AG04449 (cell line): ENCODE results near the gene PSMG4.
"Not testable (repeated sequence)": the region's sequence is repeated elsewhere in the genome, so short reads cannot be mapped to it uniquely, and the experiment has no call there.

Experiments used
- CTCF ChIA-PET: fragments of 350-600 bp; formaldehyde crosslinking; extraction: SDS; loops from one replicate; lab custom pipeline; 2021; ENCODE audit warnings: antibody characterized with exemption; lab: Yijun Ruan, JAX
- POLR2A ChIA-PET: fragments of 400-600, 350-600 bp; formaldehyde crosslinking; extraction: SDS; loops from one replicate; lab custom pipeline; 2020; ENCODE audit warnings: antibody characterized with exemption, inconsistent platforms; lab: Yijun Ruan, JAX
- DNase-seq: peaks from one replicate; pipeline ENCODE4 v3.0.0-alpha.2; 2010; ENCODE audit warnings: low read depth, low spot score
- H3K4me3 ChIP-seq: 2 replicates; pipeline ENCODE4 v1.5.1; 2011; ENCODE audit warnings: low read depth, mild to moderate bottlenecking, control low read depth, low read length
- TF ChIP-seq, protein P1 (sequence below): IDR thresholded peaks from one replicate; pipeline ENCODE4 v1.5.1; 2011; ENCODE audit warnings: mild to moderate bottlenecking, moderate library complexity, low read length, control low read depth, inconsistent platforms; ENCODE audit not compliant: insufficient read depth; ENCODE audit errors: missing control alignments

Gene PSMG4

GRCh38 chr6:3237761-3238662 is 20.7 kb upstream of the PSMG4 start:
- DNase-seq = no peak
- TF ChIP-seq, protein P1, sequence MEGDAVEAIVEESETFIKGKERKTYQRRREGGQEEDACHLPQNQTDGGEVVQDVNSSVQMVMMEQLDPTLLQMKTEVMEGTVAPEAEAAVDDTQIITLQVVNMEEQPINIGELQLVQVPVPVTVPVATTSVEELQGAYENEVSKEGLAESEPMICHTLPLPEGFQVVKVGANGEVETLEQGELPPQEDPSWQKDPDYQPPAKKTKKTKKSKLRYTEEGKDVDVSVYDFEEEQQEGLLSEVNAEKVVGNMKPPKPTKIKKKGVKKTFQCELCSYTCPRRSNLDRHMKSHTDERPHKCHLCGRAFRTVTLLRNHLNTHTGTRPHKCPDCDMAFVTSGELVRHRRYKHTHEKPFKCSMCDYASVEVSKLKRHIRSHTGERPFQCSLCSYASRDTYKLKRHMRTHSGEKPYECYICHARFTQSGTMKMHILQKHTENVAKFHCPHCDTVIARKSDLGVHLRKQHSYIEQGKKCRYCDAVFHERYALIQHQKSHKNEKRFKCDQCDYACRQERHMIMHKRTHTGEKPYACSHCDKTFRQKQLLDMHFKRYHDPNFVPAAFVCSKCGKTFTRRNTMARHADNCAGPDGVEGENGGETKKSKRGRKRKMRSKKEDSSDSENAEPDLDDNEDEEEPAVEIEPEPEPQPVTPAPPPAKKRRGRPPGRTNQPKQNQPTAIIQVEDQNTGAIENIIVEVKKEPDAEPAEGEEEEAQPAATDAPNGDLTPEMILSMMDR = no peak
- ChIA-PET POLR2A (interaction anchor here (1.3 kb wide), 2 partner anchors 9 to 80 kb away, joined by 4 to 9 read pairs; partner anchors contain the start of gene TUBB2A), CTCF (interaction anchor here (0.7 to 7.0 kb wide), 5 partner anchors 9 to 100 kb away, joined by 3 to 81 read pairs (median 4); partner anchors contain the start of gene TUBB2A)
- no peak overlapping the region for H3K4me3 ChIP-seq

DNA sequence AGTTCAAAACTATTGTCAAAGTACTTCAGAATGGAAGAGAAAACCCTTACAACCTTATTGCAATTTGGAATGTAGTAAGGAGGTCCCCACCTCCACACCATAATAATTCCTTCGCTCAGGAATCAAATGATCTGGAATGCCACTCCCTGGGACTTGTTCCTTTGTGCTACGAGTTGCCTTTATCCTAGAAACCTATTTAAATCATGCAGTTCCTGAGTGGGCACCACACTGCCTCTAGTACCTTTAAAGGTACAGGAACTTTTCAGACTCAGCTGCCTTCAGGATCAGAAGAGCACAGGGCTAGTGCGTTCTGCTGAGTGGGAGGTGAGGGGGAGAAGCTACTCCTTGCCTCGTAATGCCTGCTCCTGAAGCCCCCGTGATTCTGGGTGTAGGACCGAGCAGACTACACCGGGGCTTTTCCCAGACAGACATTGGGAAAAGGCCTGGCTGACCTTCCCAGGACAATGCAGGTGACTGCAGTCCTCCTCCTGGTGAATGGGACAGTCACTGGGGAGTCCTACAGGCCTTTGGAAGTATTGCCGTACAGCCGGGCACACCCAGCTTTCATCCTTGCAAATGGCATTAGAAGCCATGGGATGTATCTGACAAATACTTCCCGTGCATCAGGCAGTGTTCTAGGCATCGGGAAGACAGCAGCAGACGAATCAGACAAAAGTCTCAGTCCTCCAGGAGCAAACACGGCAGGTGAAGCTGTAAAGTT is 19.5 kb upstream of the PSMG4 start:
- TF ChIP-seq, protein P1 = peak; percentile 7
- POLR2A ChIA-PET = no interaction called here
- H3K4me3 ChIP-seq = no peak overlapping the region
- CTCF ChIA-PET = interaction anchor here (1.1 to 7.0 kb wide), 2 partner anchors 10 to 113 kb away, joined by 3 to 81 read pairs; no protein-coding TSS in a partner anchor
- no peak for DNase-seq

- DNase-seq = no peak
- ChIA-PET CTCF (interaction anchor here (1.1 to 7.0 kb wide), 2 partner anchors 9 to 114 kb away, joined by 3 to 81 read pairs; no protein-coding TSS in a partner anchor), POLR2A (no interaction called here)
- TF ChIP-seq, protein P1 = no peak
- H3K4me3 ChIP-seq = no peak overlapping the region
These were observed 18.2 kb upstream of the PSMG4 start for GRCh38 chr6:3240595-3240994.

GRCh38 chr6:3241745-3242144 is 17.0 kb upstream of the PSMG4 start:
- POLR2A ChIA-PET, DNase-seq, H3K4me3 ChIP-seq: not testable (repeated sequence)
- CTCF ChIA-PET = interaction anchor here (0.9 kb wide), 1 partner anchor 10 kb away, joined by 3 read pairs; no protein-coding TSS in a partner anchor

GRCh38 chr6:3242768-3243167 is 16.0 kb upstream of the PSMG4 start:
- CTCF ChIA-PET = interaction anchor here (0.8 to 13.3 kb wide), 2 partner anchors 104 to 114 kb away, joined by 3 to 221 read pairs; no protein-coding TSS in a partner anchor

More at GRCh38 chr6:3242768-3243167, 16.0 kb upstream of the PSMG4 start:
- no peak overlapping the region for H3K4me3 ChIP-seq
- POLR2A ChIA-PET = no interaction called here
- TF ChIP-seq, protein P1 = no peak
- no peak for DNase-seq
